ENCODE results near the gene SMYD3.

SMYD3 gene

GRCh38 chr1:246445503-246445902 is 61.6 kb downstream of the SMYD3 start:
- H3K4me3 ChIP-seq (ENCODE audit: low read depth, low read length), result no peak overlapping the region
- DNase-seq (ENCODE audit: low read depth), result no peak
- TF ChIP-seq, protein P1, sequence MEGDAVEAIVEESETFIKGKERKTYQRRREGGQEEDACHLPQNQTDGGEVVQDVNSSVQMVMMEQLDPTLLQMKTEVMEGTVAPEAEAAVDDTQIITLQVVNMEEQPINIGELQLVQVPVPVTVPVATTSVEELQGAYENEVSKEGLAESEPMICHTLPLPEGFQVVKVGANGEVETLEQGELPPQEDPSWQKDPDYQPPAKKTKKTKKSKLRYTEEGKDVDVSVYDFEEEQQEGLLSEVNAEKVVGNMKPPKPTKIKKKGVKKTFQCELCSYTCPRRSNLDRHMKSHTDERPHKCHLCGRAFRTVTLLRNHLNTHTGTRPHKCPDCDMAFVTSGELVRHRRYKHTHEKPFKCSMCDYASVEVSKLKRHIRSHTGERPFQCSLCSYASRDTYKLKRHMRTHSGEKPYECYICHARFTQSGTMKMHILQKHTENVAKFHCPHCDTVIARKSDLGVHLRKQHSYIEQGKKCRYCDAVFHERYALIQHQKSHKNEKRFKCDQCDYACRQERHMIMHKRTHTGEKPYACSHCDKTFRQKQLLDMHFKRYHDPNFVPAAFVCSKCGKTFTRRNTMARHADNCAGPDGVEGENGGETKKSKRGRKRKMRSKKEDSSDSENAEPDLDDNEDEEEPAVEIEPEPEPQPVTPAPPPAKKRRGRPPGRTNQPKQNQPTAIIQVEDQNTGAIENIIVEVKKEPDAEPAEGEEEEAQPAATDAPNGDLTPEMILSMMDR (IDR thresholded peaks at IDR 0.05; ENCODE audit: insufficient read depth, low read depth, low read length, missing control alignments), result no peak

DNA sequence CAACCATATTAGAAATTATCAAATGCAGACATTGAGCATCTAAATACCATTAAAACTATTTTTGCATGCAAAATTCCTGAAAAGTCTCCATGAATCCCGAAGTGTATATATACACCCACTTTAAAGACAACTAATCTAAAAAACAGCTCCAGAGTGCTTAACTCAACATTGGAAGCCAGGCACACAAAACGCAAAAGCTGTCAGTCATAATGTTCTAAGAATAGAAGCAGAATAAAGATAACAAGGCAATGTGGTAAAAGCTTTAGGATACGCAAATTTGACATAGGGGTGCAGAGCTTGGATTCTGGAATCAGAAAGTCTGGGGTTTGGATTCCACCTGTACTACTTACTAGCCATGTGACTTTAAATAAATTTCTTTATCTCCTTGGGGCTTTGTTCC is 62.5 kb downstream of the SMYD3 start:
- H3K4me3 ChIP-seq (ENCODE audit: low read depth, low read length), result no peak overlapping the region
- TF ChIP-seq, protein P1 (IDR thresholded peaks at IDR 0.05; ENCODE audit: insufficient read depth, low read depth, low read length, missing control alignments), result no peak
- no peak for DNase-seq (ENCODE audit: low read depth)

DNA sequence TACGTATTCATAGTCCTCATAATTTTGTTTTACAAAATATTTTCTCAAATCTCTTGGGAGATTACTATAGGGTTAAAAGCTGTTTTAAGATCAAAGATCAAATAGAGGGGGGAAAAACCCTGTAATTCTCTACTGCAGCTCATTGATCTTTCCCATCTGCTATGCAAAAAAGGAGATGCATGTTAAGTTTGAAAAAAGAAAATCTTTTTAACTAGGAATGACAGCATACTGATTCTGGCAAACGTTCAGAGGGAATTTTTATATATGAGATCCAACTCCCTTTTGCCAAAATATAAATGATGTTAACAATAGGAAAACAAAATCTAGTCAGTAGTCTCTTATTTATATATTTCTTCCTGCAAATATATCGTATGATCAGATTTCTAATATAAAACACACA is 69.1 kb downstream of the SMYD3 start:
- no peak for DNase-seq (ENCODE audit: low read depth)
- H3K4me3 ChIP-seq (ENCODE audit: low read depth, low read length), result no peak overlapping the region
- TF ChIP-seq, protein P1 (IDR thresholded peaks at IDR 0.05; ENCODE audit: insufficient read depth, low read depth, low read length, missing control alignments), result no peak

DNA sequence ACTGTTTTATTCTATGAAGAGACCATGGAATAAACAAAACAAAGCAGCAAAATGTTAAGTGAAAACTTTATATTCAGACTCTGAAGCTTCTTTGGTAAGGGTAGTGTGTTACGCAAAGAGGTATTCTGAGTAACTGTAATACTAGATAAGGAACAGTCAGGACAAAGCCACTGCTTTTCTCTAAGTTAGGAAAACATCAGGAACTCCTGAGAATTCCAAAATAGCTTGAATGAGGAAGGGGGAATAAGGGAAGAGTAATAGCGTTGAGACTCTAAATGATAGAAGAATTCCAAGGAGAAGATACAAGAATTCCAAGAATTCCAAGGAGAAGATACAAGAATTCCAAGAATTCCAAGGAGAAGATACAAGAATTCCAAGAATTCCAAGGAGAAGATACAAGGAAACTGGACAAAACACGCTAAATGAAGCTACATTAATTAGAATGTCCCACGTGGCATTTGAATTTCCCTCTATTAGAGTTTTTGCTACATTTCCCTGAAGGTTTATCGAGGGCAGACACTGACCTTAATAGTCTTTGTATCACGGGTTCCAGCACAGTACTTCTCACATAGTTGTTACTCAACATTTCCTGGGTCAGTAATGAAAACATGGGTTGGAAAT is 71.5 kb downstream of the SMYD3 start:
- no peak overlapping the region for H3K4me3 ChIP-seq (ENCODE audit: low read depth, low read length)
- TF ChIP-seq, protein P1 (IDR thresholded peaks at IDR 0.05; ENCODE audit: insufficient read depth, low read depth, low read length, missing control alignments), result no peak
- no peak for DNase-seq (ENCODE audit: low read depth)

GRCh38 chr1:246434335-246434734 is 72.7 kb downstream of the SMYD3 start:
- H3K4me3 ChIP-seq (ENCODE audit: low read depth, low read length), result no peak overlapping the region
- TF ChIP-seq, protein P1 (IDR thresholded peaks at IDR 0.05; ENCODE audit: insufficient read depth, low read depth, low read length, missing control alignments), result no peak
- DNase-seq (ENCODE audit: low read depth), result no peak

DNA sequence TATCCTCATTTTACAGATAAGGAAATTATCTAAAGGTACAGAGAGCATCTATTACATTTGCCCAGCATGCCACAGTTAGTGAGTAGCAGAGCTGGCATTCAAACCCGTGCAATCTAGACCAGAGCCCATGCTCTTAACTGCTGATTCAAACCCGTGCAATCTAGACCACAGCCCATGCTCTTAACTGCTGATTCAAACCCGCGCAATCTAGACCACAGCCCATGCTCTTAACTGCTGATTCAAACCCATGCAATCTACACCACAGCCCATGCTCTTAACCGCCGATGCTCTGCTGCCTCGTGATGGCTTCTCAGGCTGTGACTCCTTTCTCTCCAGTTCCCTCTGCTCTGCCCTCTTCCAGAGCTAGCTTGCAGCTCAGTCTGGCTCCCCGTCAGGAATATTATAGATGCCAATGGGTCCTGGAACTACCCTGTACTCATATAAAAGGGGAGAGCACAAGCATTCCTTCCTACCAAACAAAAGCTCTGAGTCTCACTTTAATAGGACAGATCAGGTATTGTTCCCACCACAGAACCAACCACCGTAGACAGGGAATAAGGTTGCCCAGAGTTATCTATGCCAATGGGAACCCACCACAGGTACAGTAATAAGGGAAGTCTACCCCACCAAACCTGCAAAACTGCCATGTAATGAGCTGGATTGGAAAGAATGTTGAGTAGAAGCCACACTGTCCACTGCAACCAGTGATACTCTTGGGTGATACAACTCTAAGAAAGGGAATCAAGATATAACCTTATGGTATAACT is 78.4 kb downstream of the SMYD3 start:
- TF ChIP-seq, protein P1 (IDR thresholded peaks at IDR 0.05; ENCODE audit: insufficient read depth, low read depth, low read length, missing control alignments), result no peak
- H3K4me3 ChIP-seq (ENCODE audit: low read depth, low read length), result no peak overlapping the region
- DNase-seq (ENCODE audit: low read depth), result peak; percentile 7
